Mesendoderm (in vitro differentiated cells): ENCODE data around the gene PTGER4.
"Not testable (repeated sequence)": the region's sequence is repeated elsewhere in the genome, so short reads cannot be mapped to it uniquely, and the experiment has no call there.

Experiments
- DNase-seq: peaks from one replicate; pipeline ENCODE4 v3.0.0; 2013
- H2AK5ac ChIP-seq: 2 replicates; pipeline ENCODE4 v1.6.1; 2013; ENCODE audit warnings: low read length, inconsistent platforms
- H2BK120ac ChIP-seq: 2 replicates; pipeline ENCODE4 v1.6.1; 2013; ENCODE audit warnings: low read depth, mild to moderate bottlenecking, low read length, moderate library complexity, mixed read lengths
- H2BK15ac ChIP-seq: replicated peaks from 2 replicates; pipeline ENCODE4 v1.6.1; 2013; ENCODE audit warnings: low read depth, mild to moderate bottlenecking, moderate library complexity
- H2BK5ac ChIP-seq: 2 replicates; pipeline ENCODE4 v1.6.1; 2013; ENCODE audit warnings: low read length, inconsistent platforms
- H3K18ac ChIP-seq: 2 replicates; pipeline ENCODE4 v1.6.1; 2013; ENCODE audit warnings: mild to moderate bottlenecking, low read length, mixed read lengths
- H3K23ac ChIP-seq: one replicate; pipeline ENCODE4 v1.6.1; 2013; ENCODE audit warnings: low read length
- H3K27ac ChIP-seq: 2 replicates; pipeline ENCODE4 v1.5.1; 2013; ENCODE audit warnings: low read depth, mild to moderate bottlenecking, inconsistent platforms, low read length, moderate library complexity
- H3K27me3 ChIP-seq: 2 replicates; pipeline ENCODE4 v1.6.1; 2013; ENCODE audit warnings: low read length, control low read depth, mild to moderate bottlenecking, inconsistent platforms; ENCODE audit not compliant: insufficient read depth, poor library complexity
- H3K36me3 ChIP-seq: 2 replicates; pipeline ENCODE4 v1.6.1; 2013; ENCODE audit warnings: low read length, inconsistent platforms; ENCODE audit not compliant: control insufficient read depth, insufficient read depth
- H3K4ac ChIP-seq: one replicate; pipeline ENCODE4 v1.6.1; 2013; ENCODE audit warnings: low read depth, mild to moderate bottlenecking, low read length, moderate library complexity
- H3K4me1 ChIP-seq: 2 replicates; pipeline ENCODE4 v1.6.1; 2013; ENCODE audit warnings: low read depth, low read length, inconsistent platforms; ENCODE audit not compliant: control insufficient read depth
- H3K4me2 ChIP-seq: 2 replicates; pipeline ENCODE4 v1.6.1; 2013; ENCODE audit warnings: low read length
- H3K4me3 ChIP-seq: 2 replicates; pipeline ENCODE4 v1.5.1; 2013; ENCODE audit warnings: mild to moderate bottlenecking, low read length
- H3K56ac ChIP-seq: one replicate; pipeline ENCODE4 v1.6.1; 2013; ENCODE audit warnings: low read length
- H3K79me1 ChIP-seq: 2 replicates; pipeline ENCODE4 v1.6.1; 2013; ENCODE audit warnings: low read length, inconsistent platforms
- H3K79me2 ChIP-seq: 2 replicates; pipeline ENCODE4 v1.6.1; 2013; ENCODE audit warnings: mild to moderate bottlenecking, low read length; ENCODE audit not compliant: control insufficient read depth, insufficient read depth
- H3K9ac ChIP-seq: 2 replicates; pipeline ENCODE4 v1.6.1; 2013; ENCODE audit warnings: low read length, inconsistent platforms
- H4K5ac ChIP-seq: one replicate; pipeline ENCODE4 v1.6.1; 2013; ENCODE audit warnings: low read length
- H4K8ac ChIP-seq: one replicate; pipeline ENCODE4 v1.6.1; 2013; ENCODE audit warnings: low read depth, mild to moderate bottlenecking, control low read depth, low read length, moderate library complexity
- WGBS: extraction: QIAGEN DNeasy Blood & Tissue Kit; methylation state at CpG from one replicate; pipeline ENCODE4 v1.1.7; 2013; ENCODE audit warnings: low lambda C conversion rate, missing lambda C conversion rate; ENCODE audit not compliant: insufficient coverage; ENCODE audit errors: extremely low coverage; 5-methylcytosine and 5-hydroxymethylcytosine counted together

The PTGER4 gene

DNA sequence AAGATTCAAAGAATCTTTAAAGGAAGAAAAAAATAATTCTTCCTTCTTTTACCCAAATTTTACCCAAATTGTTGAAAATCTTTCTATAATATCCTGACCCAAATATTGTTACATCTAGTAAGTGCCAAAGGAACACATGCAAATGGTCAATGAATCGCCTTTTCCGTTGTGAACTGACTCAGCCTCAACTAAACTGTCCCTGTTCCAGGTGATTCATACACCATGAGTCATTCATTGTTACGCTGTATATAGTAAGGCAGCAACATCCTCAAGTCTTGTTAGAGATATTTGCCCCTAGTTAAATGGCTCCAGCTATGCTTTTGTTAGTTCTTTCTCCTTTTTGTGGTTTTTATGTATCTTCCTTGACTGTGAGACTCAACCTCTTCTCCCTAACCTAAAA is 9.7 kb downstream of the PTGER4 start:
- Histone ChIP-seq H4K8ac (no peak overlapping the region), H3K4me2 (no peak overlapping the region), H2BK15ac (no peak overlapping the region), H3K79me2 (no peaks in the 10 kb centered on the region), H3K23ac (no peak overlapping the region), H3K79me1 (no peaks in the 10 kb centered on the region), H2BK5ac (no peak overlapping the region), H2BK120ac (no peak overlapping the region), H3K27ac (no peak overlapping the region), H3K56ac (no peak overlapping the region), H3K4me3 (no peak overlapping the region), H3K18ac (no peak overlapping the region), H3K36me3 (no peaks in the 10 kb centered on the region), H4K5ac (no peak overlapping the region), H2AK5ac (no peak overlapping the region), H3K27me3 (no peaks in the 10 kb centered on the region), H3K9ac (no peak overlapping the region), H3K4ac (no peak overlapping the region), H3K4me1 (no peaks in the 10 kb centered on the region)
- no CpG with 5 or more reads among the region's 3 CpGs for WGBS
- peak; percentile 87 for DNase-seq

DNA sequence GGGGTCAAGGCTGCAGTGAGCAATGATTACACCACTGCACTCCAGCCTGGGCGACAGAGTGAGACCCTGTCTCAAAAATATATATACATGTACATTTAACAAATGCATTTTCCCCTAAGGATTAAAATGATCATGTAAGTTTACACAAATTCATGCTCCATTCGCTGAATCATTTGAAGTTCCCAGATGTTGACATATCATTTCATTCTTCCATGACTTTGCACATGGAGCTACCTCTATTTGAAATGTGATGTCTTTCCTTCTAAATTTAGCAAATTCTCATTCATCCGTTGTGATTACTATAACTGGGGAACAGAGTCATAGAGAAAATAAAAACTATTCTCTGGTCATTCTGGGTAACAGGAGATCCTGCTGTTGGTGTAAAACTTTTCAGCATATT is 10.6 kb downstream of the PTGER4 start:
- Histone ChIP-seq H2BK15ac (no peak overlapping the region), H3K27me3 (no peaks in the 10 kb centered on the region)
- WGBS, result no CpG with 5 or more reads among the region's 3 CpGs

GRCh38 chr5:40691894-40692293 is 12.2 kb downstream of the PTGER4 start:
- Histone ChIP-seq H2AK5ac (no peak overlapping the region), H3K9ac (no peak overlapping the region), H3K18ac (no peak overlapping the region), H3K27ac (no peak overlapping the region), H3K79me2 (no peaks in the 10 kb centered on the region), H3K36me3 (no peaks in the 10 kb centered on the region), H3K4me3 (no peak overlapping the region), H2BK15ac (no peak overlapping the region), H3K23ac (no peak overlapping the region), H3K56ac (no peak overlapping the region), H2BK120ac (no peak overlapping the region), H4K8ac (no peak overlapping the region), H3K4ac (no peak overlapping the region), H2BK5ac (no peak overlapping the region), H3K79me1 (no peaks in the 10 kb centered on the region), H4K5ac (no peak overlapping the region), H3K27me3 (no peaks in the 10 kb centered on the region), H3K4me1 (no peaks in the 10 kb centered on the region), H3K4me2 (no peak overlapping the region)
- WGBS, result no CpG with 5 or more reads among the region's 9 CpGs
- no peak for DNase-seq

More for the DNA sequence above, 10.6 kb downstream of the PTGER4 start:
- Histone ChIP-seq H3K4me2 (no peak overlapping the region), H3K9ac (no peak overlapping the region), H3K4me1 (no peaks in the 10 kb centered on the region), H4K8ac (no peak overlapping the region), H3K79me2 (no peaks in the 10 kb centered on the region), H3K36me3 (no peaks in the 10 kb centered on the region), H3K56ac (no peak overlapping the region), H3K4me3 (no peak overlapping the region), H2AK5ac (no peak overlapping the region), H3K4ac (no peak overlapping the region), H3K18ac (no peak overlapping the region), H4K5ac (no peak overlapping the region), H2BK120ac (no peak overlapping the region), H3K27ac (no peak overlapping the region), H3K23ac (no peak overlapping the region), H3K79me1 (no peaks in the 10 kb centered on the region), H2BK5ac (no peak overlapping the region)
- no peak for DNase-seq

DNA sequence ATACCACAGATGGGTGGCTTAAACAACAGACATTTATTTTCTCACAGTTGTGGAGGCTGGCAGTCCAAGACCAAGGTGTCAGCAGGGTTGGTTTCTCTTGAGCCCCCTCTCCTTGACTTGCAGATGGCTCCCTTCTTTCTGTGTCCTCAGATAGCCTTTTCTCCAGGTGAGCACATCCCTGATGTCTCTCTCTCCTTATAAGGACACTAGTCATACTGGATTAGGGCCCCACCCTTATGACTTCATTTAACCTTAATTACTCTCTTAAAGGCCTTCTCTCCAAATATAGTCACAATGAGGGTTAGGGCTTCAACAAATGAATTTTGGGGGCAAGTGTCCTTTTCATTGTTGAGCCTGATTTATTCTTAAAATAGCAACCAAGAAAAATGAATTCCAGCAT is 14.7 kb downstream of the PTGER4 start:
- Histone ChIP-seq H3K23ac (no peak overlapping the region), H4K5ac (no peak overlapping the region), H4K8ac (no peak overlapping the region), H3K79me1 (no peaks in the 10 kb centered on the region), H3K79me2 (no peaks in the 10 kb centered on the region), H2BK120ac (no peak overlapping the region), H3K4ac (no peak overlapping the region), H3K27me3 (no peaks in the 10 kb centered on the region), H3K4me1 (no peaks in the 10 kb centered on the region), H3K27ac (no peak overlapping the region), H3K56ac (no peak overlapping the region), H2BK5ac (no peak overlapping the region), H3K36me3 (no peaks in the 10 kb centered on the region), H2BK15ac (no peak overlapping the region), H3K9ac (no peak overlapping the region), H3K4me2 (no peak overlapping the region), H2AK5ac (no peak overlapping the region), H3K4me3 (no peak overlapping the region), H3K18ac (no peak overlapping the region)
- DNase-seq, result no peak

DNA sequence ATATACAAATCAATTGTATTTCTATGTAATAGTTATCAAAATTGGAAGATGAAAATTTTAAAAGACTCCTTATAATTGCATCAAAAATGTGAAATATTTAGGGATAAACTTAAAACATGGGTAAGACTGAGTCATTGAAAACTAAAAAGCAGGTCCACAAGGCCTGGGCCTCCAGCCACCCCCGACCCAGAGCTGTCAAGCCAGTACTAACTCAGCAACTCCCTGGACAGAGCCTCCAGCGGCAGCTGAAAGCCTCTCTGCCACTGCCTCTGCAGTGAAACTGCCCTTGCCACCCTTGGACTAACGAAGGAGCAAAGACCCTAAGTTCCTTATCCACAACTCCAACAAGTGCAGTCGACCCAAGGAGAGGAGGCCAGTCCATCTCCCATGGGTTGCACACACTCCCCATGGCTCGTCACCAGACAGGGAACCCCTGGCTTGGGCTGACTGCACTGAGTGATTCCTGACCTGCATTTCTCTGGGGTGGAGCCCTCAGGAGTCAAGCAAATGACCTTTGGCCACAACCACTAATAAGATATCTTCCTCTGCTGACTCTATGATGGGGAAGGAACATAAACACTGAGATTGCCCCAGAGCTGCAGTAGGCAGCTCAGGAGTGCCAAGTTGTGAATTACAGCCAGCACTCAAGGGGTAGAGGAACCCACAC is 20.5 kb downstream of the PTGER4 start:
- no peak overlapping the region for H3K23ac ChIP-seq
- no peak overlapping the region for H3K27ac ChIP-seq
- H3K9ac ChIP-seq, result no peak overlapping the region
- no peak for DNase-seq
- H3K56ac ChIP-seq, result no peak overlapping the region
- H2AK5ac ChIP-seq, result no peak overlapping the region
- H2BK5ac ChIP-seq, result no peak overlapping the region
- H2BK120ac ChIP-seq, result no peak overlapping the region
- no peaks in the 10 kb centered on the region for H3K79me1 ChIP-seq
- H2BK15ac ChIP-seq, result no peak overlapping the region
- no peak overlapping the region for H3K4me2 ChIP-seq
- no peaks in the 10 kb centered on the region for H3K4me1 ChIP-seq
- no peak overlapping the region for H3K18ac ChIP-seq
- WGBS, result no CpG with 5 or more reads among the region's 5 CpGs
- no peak overlapping the region for H3K4ac ChIP-seq
- H3K79me2 ChIP-seq, result no peaks in the 10 kb centered on the region
- H3K36me3 ChIP-seq, result no peaks in the 10 kb centered on the region
- H4K8ac ChIP-seq, result no peak overlapping the region
- no peak overlapping the region for H3K4me3 ChIP-seq
- H3K27me3 ChIP-seq, result no peaks in the 10 kb centered on the region
- no peak overlapping the region for H4K5ac ChIP-seq

DNA sequence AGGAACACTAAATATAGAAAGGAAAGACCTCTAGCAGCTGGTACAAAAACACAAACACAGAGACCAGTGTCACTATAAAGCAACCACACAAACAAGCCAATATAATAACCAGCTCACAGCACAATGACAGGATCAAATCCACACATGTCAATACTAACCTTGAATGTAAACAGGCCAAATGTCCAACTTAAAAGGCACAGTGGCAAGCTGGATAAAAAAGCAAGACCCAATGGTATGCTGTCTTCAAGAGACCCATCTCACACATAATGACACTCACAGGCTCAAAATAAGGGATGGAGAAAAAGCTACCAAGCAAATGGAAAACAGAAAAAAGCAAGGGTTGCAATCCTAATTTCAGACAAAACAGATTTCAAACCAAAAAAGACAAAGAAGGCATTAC is 22.3 kb downstream of the PTGER4 start:
- not testable (repeated sequence) for H3K27ac ChIP-seq, H3K79me1 ChIP-seq

More for the DNA sequence above, 22.3 kb downstream of the PTGER4 start:
- H2BK15ac ChIP-seq, H3K4ac ChIP-seq, H3K36me3 ChIP-seq, DNase-seq, H3K79me2 ChIP-seq, H3K18ac ChIP-seq, H2AK5ac ChIP-seq, H3K9ac ChIP-seq, H2BK5ac ChIP-seq, H4K8ac ChIP-seq, H3K27me3 ChIP-seq, H2BK120ac ChIP-seq, H4K5ac ChIP-seq, H3K56ac ChIP-seq, H3K4me1 ChIP-seq, H3K23ac ChIP-seq, H3K4me2 ChIP-seq, H3K4me3 ChIP-seq: not testable (repeated sequence)
